GM21786 (cell line): Measurements from ENCODE around the gene DPCD.
"Not testable (repeated sequence)": the region's sequence is repeated elsewhere in the genome, so short reads cannot be mapped to it uniquely, and the experiment has no call there.

ENCODE experiments used
- ATAC-seq: cut with Tn5 transposase; IDR thresholded peaks from one replicate; pipeline ENCODE4 v1.9.1; 2021; ENCODE audit not compliant: unreplicated experiment

DPCD gene

GRCh38 chr10:101580486-101581399, 7.4 kb upstream of the DPCD start:
- no peak for ATAC-seq

GRCh38 chr10:101585841-101586240, 2.3 kb upstream of the DPCD start:
- no peak for ATAC-seq

- ATAC-seq = no peak
These were observed 758 bp downstream of the DPCD start for GRCh38 chr10:101588879-101589278.

- ATAC-seq = not testable (repeated sequence)
These were observed 5.2 kb downstream of the DPCD start for GRCh38 chr10:101593331-101593730.

GRCh38 chr10:101595591-101596433, 7.7 kb downstream of the DPCD start:
- no peak for ATAC-seq

GRCh38 chr10:101597091-101597900, 9.2 kb downstream of the DPCD start:
- ATAC-seq = no peak

- ATAC-seq = no peak
These were observed 13.4 kb downstream of the DPCD start for GRCh38 chr10:101601541-101601940.

- no peak for ATAC-seq
These were observed 14.8 kb downstream of the DPCD start for GRCh38 chr10:101602761-101603398.

GRCh38 chr10:101607124-101607523, 19.0 kb downstream of the DPCD start:
- no peak for ATAC-seq

GRCh38 chr10:101609481-101609880, 21.4 kb downstream of the DPCD start:
- no peak for ATAC-seq

GRCh38 chr10:101611096-101611905, 23.2 kb downstream of the DPCD start:
- no peak for ATAC-seq

GRCh38 chr10:101612086-101612485, 24.0 kb downstream of the DPCD start:
- no peak for ATAC-seq

GRCh38 chr10:101612872-101613271, 24.8 kb downstream of the DPCD start:
- no peak for ATAC-seq

GRCh38 chr10:101613646-101614045, 25.5 kb downstream of the DPCD start:
- ATAC-seq = no peak

- no peak for ATAC-seq
These were observed 26.8 kb downstream of the DPCD start for GRCh38 chr10:101614663-101615524.

GRCh38 chr10:101615525-101616116, 27.5 kb downstream of the DPCD start:
- no peak for ATAC-seq

GRCh38 chr10:101616415-101617101, 28.4 kb downstream of the DPCD start:
- ATAC-seq = no peak
